ENCODE measurements around the gene TMEM109.

DNA sequence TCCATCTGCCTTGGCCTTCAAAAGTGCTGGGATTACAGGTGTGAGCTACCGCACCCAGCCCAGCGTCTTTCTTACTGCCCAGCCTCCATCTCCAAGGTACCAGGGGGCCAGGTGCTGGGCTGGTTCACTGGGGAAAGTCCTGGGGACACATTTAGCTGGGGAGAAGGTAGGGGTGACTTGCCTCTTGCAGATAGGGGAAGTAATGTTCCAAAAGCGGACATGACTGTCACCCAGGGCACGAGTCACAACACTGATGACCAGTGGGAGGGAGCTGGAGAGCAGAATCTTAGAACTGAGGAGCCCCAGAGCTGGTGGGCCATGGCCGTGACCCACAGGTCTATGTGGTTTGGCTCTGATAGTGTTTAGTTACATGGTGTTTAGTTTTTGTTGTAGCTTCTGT lies 40.5 kb downstream of the TMEM109 start:
- TF ChIP-seq ARNT (IDR thresholded peaks at IDR 0.05), result no peak
- TF ChIP-seq TARDBP (IDR thresholded peaks at IDR 0.05), result no peak
- TF ChIP-seq HDGF (IDR thresholded peaks at IDR 0.05; ENCODE audit: borderline replicate concordance), result no peak
- no peak for TF ChIP-seq CTBP1 (IDR thresholded peaks at IDR 0.05; ENCODE audit: borderline replicate concordance)

All from HEK293T (cell line).